NCI-H524 treated with DMSO at 0.1 percent for 48 hours (cell line): ENCODE data around the gene KDM4C.
"Not testable (repeated sequence)": the region's sequence is repeated elsewhere in the genome, so short reads cannot be mapped to it uniquely, and the experiment has no call there.

Experiments used
- DNase-seq: peaks from one replicate; lab custom pipeline; 2025; lab: John Stamatoyannopoulos, UW

KDM4C gene

GRCh38 chr9:6764523-6764922 is 6.8 kb downstream of the KDM4C start:
- DNase-seq, result no peak

- DNase-seq, result no peak
Observed at GRCh38 chr9:6764950-6765349, 7.2 kb downstream of the KDM4C start.

GRCh38 chr9:6765396-6765795 is 7.6 kb downstream of the KDM4C start:
- DNase-seq, result no peak

- DNase-seq, result no peak
Observed at GRCh38 chr9:6766606-6767005, 8.8 kb downstream of the KDM4C start.

- not testable (repeated sequence) for DNase-seq
Observed at GRCh38 chr9:6768587-6768986, 10.8 kb downstream of the KDM4C start.

GRCh38 chr9:6771722-6772121 is 13.9 kb downstream of the KDM4C start:
- no peak for DNase-seq

- peak; percentile 45 for DNase-seq
Observed at GRCh38 chr9:6777213-6777902, 19.6 kb downstream of the KDM4C start.

- DNase-seq, result no peak
Observed at GRCh38 chr9:6779417-6780241, 21.9 kb downstream of the KDM4C start.

GRCh38 chr9:6780690-6781089 is 22.9 kb downstream of the KDM4C start:
- no peak for DNase-seq

GRCh38 chr9:6781476-6781875 is 23.7 kb downstream of the KDM4C start:
- no peak for DNase-seq

GRCh38 chr9:6782345-6782744 is 24.6 kb downstream of the KDM4C start:
- peak; percentile 51 for DNase-seq

- DNase-seq, result no peak
Observed at GRCh38 chr9:6782981-6783380, 25.2 kb downstream of the KDM4C start.

- no peak for DNase-seq
Observed at GRCh38 chr9:6783753-6784152, 26.0 kb downstream of the KDM4C start.

GRCh38 chr9:6785682-6786081 is 27.9 kb downstream of the KDM4C start:
- no peak for DNase-seq

- DNase-seq, result no peak
Observed at GRCh38 chr9:6787793-6788161, 30.0 kb downstream of the KDM4C start.

GRCh38 chr9:6788162-6789016 is 30.6 kb downstream of the KDM4C start:
- DNase-seq, result no peak

GRCh38 chr9:6789017-6789338 is 31.2 kb downstream of the KDM4C start:
- not testable (repeated sequence) for DNase-seq

GRCh38 chr9:6790866-6791265 is 33.1 kb downstream of the KDM4C start:
- no peak for DNase-seq

GRCh38 chr9:6793203-6793602 is 35.4 kb downstream of the KDM4C start:
- DNase-seq, result no peak

GRCh38 chr9:6794936-6795335 is 37.2 kb downstream of the KDM4C start:
- DNase-seq, result no peak

GRCh38 chr9:6802926-6803325 is 45.2 kb downstream of the KDM4C start:
- DNase-seq, result no peak

GRCh38 chr9:6805532-6805931 is 47.8 kb downstream of the KDM4C start:
- no peak for DNase-seq

GRCh38 chr9:6806318-6806717 is 48.5 kb downstream of the KDM4C start:
- DNase-seq, result not testable (repeated sequence)
